A549 (cell line): ENCODE results near the gene TRMT13. TPM values are rescaled to one million over a fixed set of nuclear protein-coding genes. Genes with fewer than 3 reads are reported as not detected.
A peak's percentile ranks its signal among the peaks of the same experiment; 100 is the strongest.

Experiments used
- ATAC-seq, 2 experiments: fragments of 200-7000 bp in 1 of 2; fragments of >200 bp in 1 of 2; cut with Nextera tagmentation in 1 of 2; cut with Tn5 transposase in 1 of 2; 3 replicates each; pipeline versions ENCODE4 v1.8.0 to v1.9.1; 2018 to 2020; ENCODE audit warnings: mild to moderate bottlenecking in 1 of 2, moderate library complexity in 1 of 2
- CTCF ChIA-PET: fragments of 300-600 bp; sonication (Branson Sonifier 250); formaldehyde crosslinking; extraction: SDS; loops from one replicate; lab custom pipeline; 2021; ENCODE audit warnings: antibody characterized with exemption, inconsistent platforms; lab: Yijun Ruan, JAX
- POLR2A ChIA-PET: fragments of 350-600 bp; formaldehyde crosslinking; extraction: SDS; loops from one replicate; lab custom pipeline; 2021; ENCODE audit warnings: antibody characterized with exemption, inconsistent platforms; lab: Yijun Ruan, JAX
- DNase-seq, 2 experiments: peaks; one replicate each; pipeline versions ENCODE4 v3.0.0 to v3.0.0-alpha.2; 2011 to 2016; ENCODE audit warnings: low read depth in 1 of 2, low spot score in 1 of 2
- FAIRE-seq: peaks from 2 replicates; lab custom pipeline; 2011; peaks lifted over from hg19 to GRCh38; lab: Jason Lieb, UNC
- H3K27ac ChIP-seq, 2 experiments: fragments of >200 bp; sonication (Bioruptor Twin); formaldehyde crosslinking; 3 replicates each; pipeline ENCODE4 v1.5.1; 2016 to 2017
- H3K4me1 ChIP-seq: fragments of >200 bp; sonication (Bioruptor Twin); formaldehyde crosslinking; 3 replicates; pipeline ENCODE4 v1.6.1; 2016
- H3K4me2 ChIP-seq: fragments of >200 bp; sonication (Bioruptor Twin); formaldehyde crosslinking; 3 replicates; pipeline ENCODE4 v1.6.1; 2016
- H3K4me3 ChIP-seq: fragments of >200 bp; sonication (Bioruptor Twin); formaldehyde crosslinking; 3 replicates; pipeline ENCODE4 v1.5.1; 2016
- H3K9me3 ChIP-seq: fragments of >200 bp; sonication (Bioruptor Twin); formaldehyde crosslinking; 3 replicates; pipeline ENCODE4 v1.6.1; 2016
- BHLHE40 ChIP-seq: IDR thresholded peaks from 2 replicates; pipeline ENCODE4 v1.6.1; 2012; ENCODE audit warnings: low read depth, low read length, inconsistent platforms
- CHD4 ChIP-seq: fragments of 200-600 bp; sonication (generic); IDR thresholded peaks from 2 replicates; pipeline ENCODE4 v1.6.1; 2016; ENCODE audit warnings: antibody characterized with exemption, mild to moderate bottlenecking, borderline replicate concordance
- EP300 ChIP-seq, 2 experiments: fragments of >200 bp; sonication (Bioruptor Twin); formaldehyde crosslinking; IDR thresholded peaks; 2 replicates in 1 of 2; 3 replicates in 1 of 2; pipeline ENCODE4 v1.6.1; 2016 to 2017
- FOSB ChIP-seq: fragments of 250-450 bp; sonication (Bioruptor Pico); IDR thresholded peaks from 2 replicates; pipeline ENCODE4 v1.5.0; 2020; ENCODE audit warnings: mild to moderate bottlenecking, moderate library complexity
- FOSL2 ChIP-seq, 2 experiments: fragments of 450-650 bp in 1 of 2; fragments of >200 bp in 1 of 2; sonication (Bioruptor Twin) in 1 of 2; formaldehyde crosslinking; IDR thresholded peaks; 2 replicates each; pipeline versions ENCODE4 v1.5.0 to v1.6.1; 2016 to 2020; ENCODE audit warnings: mild to moderate bottlenecking in 1 of 2, moderate library complexity in 1 of 2
- FOXS1 ChIP-seq: fragments of 250-450 bp; sonication (Bioruptor Pico); IDR thresholded peaks from 2 replicates; pipeline ENCODE4 v1.5.0; 2020; ENCODE audit warnings: mild to moderate bottlenecking, moderate library complexity
- HOXA7 ChIP-seq: fragments of 250-450 bp; sonication (Bioruptor Pico); IDR thresholded peaks from 2 replicates; pipeline ENCODE4 v1.5.0; 2020; ENCODE audit warnings: mild to moderate bottlenecking, moderate library complexity
- KDM5A ChIP-seq: fragments of 200-600 bp; sonication (generic); IDR thresholded peaks from 2 replicates; pipeline ENCODE4 v1.6.1; 2016; ENCODE audit warnings: antibody characterized with exemption, mild to moderate bottlenecking
- MAFK ChIP-seq: fragments of 450-650 bp; IDR thresholded peaks from 2 replicates; pipeline ENCODE4 v1.6.1; 2014; ENCODE audit not compliant: partially characterized antibody
- MAX ChIP-seq: IDR thresholded peaks from 2 replicates; pipeline ENCODE4 v1.6.1; 2012
- NR3C1 ChIP-seq: fragments of >200 bp; sonication (Bioruptor Twin); formaldehyde crosslinking; IDR thresholded peaks from 3 replicates; pipeline ENCODE4 v1.6.1; 2017
- POLR2AphosphoS2 ChIP-seq: conservative IDR thresholded peaks from 2 replicates; pipeline ENCODE4 v1.6.1; 2012; ENCODE audit warnings: low read length, improper control_type of control experiment, inconsistent platforms
- RAD21 ChIP-seq, 2 experiments: fragments of >200 bp in 1 of 2; sonication (Bioruptor Twin) in 1 of 2; formaldehyde crosslinking in 1 of 2; IDR thresholded peaks in 1 of 2; conservative IDR thresholded peaks in 1 of 2; 2 replicates in 1 of 2; 3 replicates in 1 of 2; pipeline ENCODE4 v1.6.1; 2012 to 2018; ENCODE audit warnings: inconsistent platforms in 1 of 2
- RCOR1 ChIP-seq: fragments of 150-350 bp; IDR thresholded peaks from 2 replicates; pipeline ENCODE4 v1.6.1; 2014; ENCODE audit warnings: antibody characterized with exemption, low read length, low read depth
- RFX5 ChIP-seq: fragments of 450-650 bp; IDR thresholded peaks from 2 replicates; pipeline ENCODE4 v1.7.1; 2014; ENCODE audit warnings: antibody characterized with exemption, mild to moderate bottlenecking, moderate library complexity
- SMC3 ChIP-seq: fragments of >200 bp; sonication (Bioruptor Twin); formaldehyde crosslinking; IDR thresholded peaks from 3 replicates; pipeline ENCODE4 v1.6.1; 2018; ENCODE audit warnings: inconsistent platforms
- TFCP2L1 ChIP-seq: fragments of 250-450 bp; sonication (Bioruptor Pico); IDR thresholded peaks from 2 replicates; pipeline ENCODE4 v1.5.0; 2021; ENCODE audit warnings: mild to moderate bottlenecking
- ZNF302 ChIP-seq: fragments of 250-450 bp; sonication (Bioruptor Pico); IDR thresholded peaks from 2 replicates; pipeline ENCODE4 v1.9.0; 2021; ENCODE audit warnings: inconsistent platforms, mild to moderate bottlenecking, moderate library complexity
- ZSCAN20 ChIP-seq: fragments of 250-450 bp; sonication (Bioruptor Pico); IDR thresholded peaks from 2 replicates; pipeline ENCODE4 v1.8.0; 2022; ENCODE audit warnings: mild to moderate bottlenecking, moderate library complexity
- WGBS: methylation state at CpG from one replicate; pipeline ENCODE4 v1.1.6; 2017; ENCODE audit errors: missing lambda C conversion rate; 5-methylcytosine and 5-hydroxymethylcytosine counted together
- polyA plus RNA-seq, 4 experiments: library from polyadenylated mRNA; depleted of rRNA in 3 of 4; stranded (reverse); fragments of >200 nt; fragmentation: RNase III in 1 of 4; extraction: RNeasy Plus Mini Kit Qiagen cat#74134 plus additional on column Dnase treatment in 1 of 4; gene quantifications; 2 replicates in 3 of 4; 3 replicates in 1 of 4; pipeline ENCODE4 v1.2.3, GENCODE V29; 2011 to 2017
- TF ChIP-seq, protein P1 (sequence below): fragments of >200 bp; sonication (Bioruptor Twin); formaldehyde crosslinking; IDR thresholded peaks from 3 replicates; pipeline ENCODE4 v1.6.1; 2016
- TF ChIP-seq, protein P2 (sequence below): fragments of 150-350 bp; IDR thresholded peaks from 2 replicates; pipeline ENCODE4 v1.6.1; 2014; ENCODE audit warnings: low read depth, mild to moderate bottlenecking, low read length

Gene TRMT13
- polyA plus RNA-seq, 2 of the 4 experiments (the other 2 are of a cell fraction), result 9.9 to 21.7 TPM

GRCh38 chr1:100146958-100147357 lies 14.0 kb downstream of the TRMT13 start:
- H3K9me3 ChIP-seq, result no peaks in the 10 kb centered on the region
- WGBS, result 93% methylated on average over 1 of the region's 1 CpG
- DNase-seq (no peak), FAIRE-seq (no peak), ATAC-seq (no peak)
- TF ChIP-seq RCOR1, result no peak
- TF ChIP-seq MAFK, result peak; percentile 31
- H3K4me1 ChIP-seq, result no peaks in the 10 kb centered on the region
- no peak overlapping the region for H3K4me2 ChIP-seq
- no peak overlapping the region for H3K4me3 ChIP-seq
- no peak overlapping the region for H3K27ac ChIP-seq
- ChIA-PET POLR2A (no interaction called here), CTCF (no interaction called here)

DNA sequence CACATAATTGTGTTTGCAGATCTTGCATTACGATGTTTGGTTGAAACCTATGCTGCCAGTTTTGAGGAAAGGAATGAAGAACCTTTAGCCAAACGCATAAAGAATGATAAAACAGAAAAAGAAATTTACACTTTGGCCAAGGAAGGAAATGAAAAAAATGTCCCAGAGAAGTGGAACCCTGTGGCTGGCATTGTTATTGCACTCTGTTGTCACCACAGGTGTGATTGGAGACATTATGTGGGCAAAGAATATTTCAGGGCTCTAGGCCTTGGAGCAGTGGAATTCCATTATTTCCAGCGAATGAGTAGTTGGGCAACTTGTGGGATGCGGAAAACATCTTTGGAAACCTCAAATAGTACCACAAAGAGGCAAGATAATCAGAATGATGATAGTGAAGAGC lies 14.9 kb downstream of the TRMT13 start:
- no peak for ATAC-seq
- CTCF ChIA-PET, result no interaction called here
- no peak for FAIRE-seq

GRCh38 chr1:100151679-100152078 lies 18.7 kb downstream of the TRMT13 start:
- no peak overlapping the region for H3K4me2 ChIP-seq
- DNase-seq (no peak), ATAC-seq (no peak), FAIRE-seq (no peak)
- no peak overlapping the region for H3K4me3 ChIP-seq
- no peak for TF ChIP-seq RFX5
- WGBS, result 85% methylated on average over 2 of the region's 2 CpGs
- POLR2A ChIA-PET, result no interaction called here
- no peaks in the 10 kb centered on the region for H3K9me3 ChIP-seq
- no peak overlapping the region for H3K27ac ChIP-seq
- no peaks in the 10 kb centered on the region for H3K4me1 ChIP-seq
- CTCF ChIA-PET, result no interaction called here

More for the DNA sequence above, 14.9 kb downstream of the TRMT13 start:
- H3K4me1 ChIP-seq, result no peaks in the 10 kb centered on the region
- H3K4me3 ChIP-seq, result no peak overlapping the region
- POLR2A ChIA-PET, result no interaction called here
- TF ChIP-seq EP300 (IDR thresholded peaks at IDR 0.05) (no peak), FOXS1 (no peak), RFX5 (no peak), MAFK (no peak), TFCP2L1 (CRISPR knock-in tag) (no peak), SMC3 (no peak), HOXA7 (no peak), ZNF302 (CRISPR knock-in tag) (no peak), FOSL2 (IDR thresholded peaks at IDR 0.05) (no peak), FOSL2 (CRISPR knock-in tag; IDR thresholded peaks at IDR 0.05) (no peak), FOSB (CRISPR knock-in tag) (no peak), KDM5A (no peak), MAX (no peak), BHLHE40 (no peak)
- TF ChIP-seq, protein P1, sequence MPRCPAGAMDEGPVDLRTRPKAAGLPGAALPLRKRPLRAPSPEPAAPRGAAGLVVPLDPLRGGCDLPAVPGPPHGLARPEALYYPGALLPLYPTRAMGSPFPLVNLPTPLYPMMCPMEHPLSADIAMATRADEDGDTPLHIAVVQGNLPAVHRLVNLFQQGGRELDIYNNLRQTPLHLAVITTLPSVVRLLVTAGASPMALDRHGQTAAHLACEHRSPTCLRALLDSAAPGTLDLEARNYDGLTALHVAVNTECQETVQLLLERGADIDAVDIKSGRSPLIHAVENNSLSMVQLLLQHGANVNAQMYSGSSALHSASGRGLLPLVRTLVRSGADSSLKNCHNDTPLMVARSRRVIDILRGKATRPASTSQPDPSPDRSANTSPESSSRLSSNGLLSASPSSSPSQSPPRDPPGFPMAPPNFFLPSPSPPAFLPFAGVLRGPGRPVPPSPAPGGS, result no peak
- TF ChIP-seq, protein P2, sequence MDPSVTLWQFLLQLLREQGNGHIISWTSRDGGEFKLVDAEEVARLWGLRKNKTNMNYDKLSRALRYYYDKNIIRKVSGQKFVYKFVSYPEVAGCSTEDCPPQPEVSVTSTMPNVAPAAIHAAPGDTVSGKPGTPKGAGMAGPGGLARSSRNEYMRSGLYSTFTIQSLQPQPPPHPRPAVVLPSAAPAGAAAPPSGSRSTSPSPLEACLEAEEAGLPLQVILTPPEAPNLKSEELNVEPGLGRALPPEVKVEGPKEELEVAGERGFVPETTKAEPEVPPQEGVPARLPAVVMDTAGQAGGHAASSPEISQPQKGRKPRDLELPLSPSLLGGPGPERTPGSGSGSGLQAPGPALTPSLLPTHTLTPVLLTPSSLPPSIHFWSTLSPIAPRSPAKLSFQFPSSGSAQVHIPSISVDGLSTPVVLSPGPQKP, result no peak
- no peak overlapping the region for H3K4me2 ChIP-seq
- no peaks in the 10 kb centered on the region for H3K9me3 ChIP-seq
- 91% methylated on average over 4 of the region's 4 CpGs for whole genome bisulfite sequencing
- H3K27ac ChIP-seq, result no peak overlapping the region
- no peak for DNase-seq

GRCh38 chr1:100152271-100152670 lies 19.3 kb downstream of the TRMT13 start:
- WGBS, result 84% methylated on average over 4 of the region's 4 CpGs

More at GRCh38 chr1:100152271-100152670, 19.3 kb downstream of the TRMT13 start:
- Histone ChIP-seq H3K4me2 (no peak overlapping the region), H3K4me1 (no peaks in the 10 kb centered on the region), H3K4me3 (no peak overlapping the region), H3K9me3 (no peaks in the 10 kb centered on the region), H3K27ac (no peak overlapping the region)
- FAIRE-seq (no peak), DNase-seq (no peak), ATAC-seq (no peak)
- TF ChIP-seq, protein P1, result no peak
- TF ChIP-seq RAD21 (conservative IDR thresholded peaks at IDR 0.05 in 1 of 2, IDR thresholded peaks at IDR 0.05 in 1 of 2), result no peak
- TF ChIP-seq POLR2AphosphoS2, result no peak
- TF ChIP-seq ZSCAN20 (CRISPR knock-in tag), result no peak
- TF ChIP-seq NR3C1, result no peak
- TF ChIP-seq MAX, result no peak
- TF ChIP-seq SMC3, result no peak
- TF ChIP-seq RFX5, result no peak
- TF ChIP-seq CHD4, result no peak
- no peak for TF ChIP-seq FOSB (CRISPR knock-in tag)
- CTCF ChIA-PET, result no interaction called here
- POLR2A ChIA-PET, result no interaction called here
